Endometrial microvascular endothelial cells (primary cell): ENCODE measurements around the gene SLC12A5. TPM values are rescaled to one million over a fixed set of nuclear protein-coding genes. Genes with fewer than 3 reads are reported as not detected.

Experiments
- in situ Hi-C: cut with HindIII; loops from 2 replicates; pipeline ENCODE4 v1.10.0; 2017; ENCODE audit warnings: low sequenced_read_pairs, low pct_unique_long_range_greater_than_20kb; ENCODE audit errors: inconsistent ontology term
- total RNA-seq: library from RNA; depleted of rRNA; stranded (reverse); fragments of >200 nt; gene quantifications from one replicate; pipeline ENCODE4 v1.2.3, GENCODE V29; 2015; ENCODE audit errors: inconsistent ontology term

Gene SLC12A5
- total RNA-seq, 1 donor from 2014 or later: not detected

DNA sequence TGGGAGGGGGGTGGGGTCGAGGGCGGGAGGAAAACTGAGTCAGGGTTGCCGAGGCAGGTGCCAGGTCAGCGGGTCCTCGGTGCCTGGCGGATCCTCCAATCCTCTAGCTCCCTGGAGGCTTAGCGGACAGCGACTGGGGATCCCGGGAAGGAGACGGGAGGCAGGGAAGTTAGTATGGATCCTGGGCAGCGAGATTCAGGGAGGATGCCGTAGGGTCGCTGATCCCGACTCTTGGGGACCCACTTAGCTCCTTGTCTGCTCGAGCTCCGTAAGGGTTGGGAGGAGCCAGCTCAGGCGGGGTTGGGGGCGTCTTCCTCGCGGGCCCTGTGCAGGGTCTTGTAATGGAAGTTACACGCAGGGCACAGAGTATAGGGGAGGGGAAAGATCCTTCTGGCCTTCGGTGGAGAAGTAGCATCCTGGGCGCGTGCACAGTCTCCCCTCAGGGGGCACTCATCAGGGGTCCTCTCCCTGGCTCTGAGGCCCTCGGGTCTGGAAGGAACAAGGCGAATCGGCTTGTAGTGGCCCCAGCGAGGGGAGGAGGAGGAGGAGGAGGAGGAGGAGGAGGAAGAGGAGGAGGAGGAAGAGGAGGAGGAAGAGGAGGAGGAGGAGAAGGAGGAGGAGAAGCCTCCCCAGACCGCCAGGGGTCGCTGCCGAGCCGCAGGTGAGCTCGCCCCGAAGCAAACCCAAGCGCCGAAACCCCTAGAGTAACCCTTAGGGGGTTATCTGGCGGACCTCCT is 6.4 kb upstream of the SLC12A5 start:
- in situ Hi-C loops: no loop called here

DNA sequence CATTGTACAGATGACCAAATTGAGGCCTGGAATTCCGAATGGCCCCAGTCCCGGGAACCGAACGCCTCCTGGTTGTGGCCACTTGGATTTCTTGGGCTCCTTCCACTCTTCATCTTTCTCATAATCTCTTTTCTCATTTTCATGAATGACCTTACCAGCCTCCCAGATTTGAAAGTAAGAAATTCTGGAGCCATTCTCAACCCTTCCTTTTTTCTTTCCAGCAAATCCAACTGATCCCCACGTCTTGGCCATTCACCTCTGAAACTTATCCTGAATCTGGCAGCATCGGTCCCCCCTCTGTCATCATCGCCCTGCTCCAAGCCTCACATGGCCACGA is 5.9 kb upstream of the SLC12A5 start:
- in situ Hi-C loops: no loop called here

DNA sequence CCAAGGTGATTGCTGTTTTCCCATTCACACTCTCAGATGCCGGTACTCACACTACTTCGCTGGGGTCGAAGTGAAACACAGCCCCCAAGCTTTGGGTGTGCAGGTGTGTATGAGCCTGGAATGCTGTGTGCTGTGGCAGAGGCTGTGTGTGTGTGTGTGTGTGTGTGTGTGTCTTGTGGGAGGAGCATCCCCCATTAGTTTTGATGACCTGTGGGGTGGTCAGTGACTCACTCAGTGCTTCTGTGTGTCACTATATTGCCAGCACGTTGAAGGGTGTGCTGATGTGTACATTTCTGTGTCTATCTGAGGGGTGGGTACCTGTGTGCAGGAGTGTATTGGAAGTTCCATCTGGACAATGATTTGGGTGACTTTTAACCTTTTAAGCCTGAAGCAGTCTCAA is 5.0 kb upstream of the SLC12A5 start:
- in situ Hi-C loops: no loop called here

DNA sequence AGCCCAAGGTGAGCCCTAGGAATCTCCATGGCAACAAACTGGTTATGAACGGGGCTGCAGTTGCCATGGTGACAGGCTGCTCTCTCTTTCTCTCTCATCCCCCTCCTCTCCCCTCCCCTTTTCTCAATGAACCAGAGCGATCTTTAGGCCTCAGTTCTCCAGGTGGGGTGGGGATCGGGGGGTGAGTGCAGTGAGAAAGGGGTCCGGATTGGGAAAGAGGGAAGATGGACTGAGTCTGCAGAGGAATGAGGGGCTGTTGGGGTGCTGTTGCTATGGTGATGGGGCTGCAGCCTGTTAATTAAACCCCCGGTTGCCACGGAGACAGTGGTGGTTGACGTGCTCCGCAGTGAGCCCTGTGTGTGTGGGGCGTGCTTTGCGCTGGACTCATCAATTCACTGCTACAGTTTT is 3.6 kb upstream of the SLC12A5 start:
- in situ Hi-C loops: no loop called here

DNA sequence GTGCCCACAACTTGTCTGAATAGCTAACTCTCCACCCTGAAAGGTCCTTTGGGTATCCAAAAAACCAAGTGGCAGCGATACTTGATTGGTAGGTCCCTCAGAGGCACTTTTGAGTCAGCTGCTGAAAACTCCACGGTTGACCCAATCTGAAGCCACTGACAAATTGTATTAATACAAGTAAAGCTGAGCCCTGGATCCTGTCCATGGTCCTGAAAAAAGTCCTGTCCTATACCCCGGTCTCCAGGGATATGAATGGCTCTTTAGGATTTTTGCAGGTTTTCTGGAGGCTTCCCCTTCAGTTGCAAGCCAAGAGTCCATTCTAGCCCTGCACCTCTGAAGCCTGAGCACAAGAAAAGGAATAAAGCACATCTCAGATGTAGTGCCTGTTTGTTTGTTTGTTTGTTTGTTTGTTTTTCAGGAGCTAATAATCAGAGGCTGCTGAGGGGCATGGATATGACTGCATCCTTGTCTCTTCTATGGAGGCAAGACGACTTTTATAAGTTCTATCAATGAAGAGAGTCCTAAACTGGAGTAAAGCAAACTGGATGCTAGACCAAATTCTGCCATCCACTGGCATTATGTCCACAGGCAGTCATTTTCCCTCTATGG is 1.7 kb upstream of the SLC12A5 start:
- in situ Hi-C loops: no loop called here

DNA sequence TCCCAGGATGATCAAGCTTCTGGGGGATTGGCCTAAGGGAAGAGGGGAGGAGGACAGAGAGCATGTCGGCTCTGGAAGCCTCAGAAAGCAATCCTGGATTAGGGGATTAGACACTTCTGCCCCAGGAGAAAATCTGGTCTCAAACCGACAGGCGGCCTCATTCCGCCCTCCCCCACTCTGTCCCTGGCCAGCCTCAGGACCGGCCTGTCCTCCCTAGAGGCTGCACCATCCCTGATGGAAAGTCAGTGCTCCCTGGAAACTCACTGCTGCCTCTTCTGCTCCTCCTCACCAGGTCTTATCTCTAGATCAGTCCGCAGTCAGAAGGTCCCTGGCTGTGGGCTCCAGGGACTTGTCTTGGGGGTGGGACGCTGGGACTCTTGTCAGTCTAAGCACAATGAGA is 905 bp upstream of the SLC12A5 start:
- in situ Hi-C loops: no loop called here

DNA sequence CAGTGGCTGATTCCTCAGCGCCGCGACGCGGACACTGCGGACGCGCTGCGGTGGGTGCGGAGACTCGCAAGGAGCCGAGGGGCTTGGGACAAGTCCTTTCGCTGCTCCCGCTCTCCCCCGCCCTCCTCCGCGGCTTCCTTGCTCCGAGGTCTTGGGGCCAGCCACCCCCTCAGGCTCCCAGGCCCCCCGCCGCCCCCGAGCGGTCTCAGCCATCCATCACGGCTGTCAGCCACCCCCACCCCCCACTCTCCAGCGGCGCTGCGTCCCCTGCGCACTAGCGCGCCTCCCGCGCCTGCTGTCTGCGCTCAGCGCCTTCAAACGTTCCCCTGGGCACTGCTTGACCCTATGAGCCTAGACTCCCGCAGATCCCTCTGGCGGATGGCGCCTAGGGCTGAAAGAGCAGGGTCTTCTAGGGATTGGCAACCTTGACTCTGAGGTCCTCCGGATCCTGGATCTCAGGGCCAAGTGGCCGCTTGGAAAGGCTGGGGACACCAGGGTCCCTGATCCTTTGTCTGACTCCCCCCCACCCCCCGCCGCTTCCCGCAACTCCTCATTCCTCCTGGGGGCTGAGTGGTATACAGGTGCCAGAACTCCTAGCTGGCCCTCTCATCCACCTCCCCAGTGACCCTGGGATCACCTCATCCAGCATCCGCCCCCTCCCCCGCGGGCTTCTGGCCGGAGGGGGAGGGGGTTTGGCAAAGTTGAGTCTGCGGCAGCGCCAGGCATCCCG is 1.4 kb downstream of the SLC12A5 start:
- in situ Hi-C loops: no loop called here

DNA sequence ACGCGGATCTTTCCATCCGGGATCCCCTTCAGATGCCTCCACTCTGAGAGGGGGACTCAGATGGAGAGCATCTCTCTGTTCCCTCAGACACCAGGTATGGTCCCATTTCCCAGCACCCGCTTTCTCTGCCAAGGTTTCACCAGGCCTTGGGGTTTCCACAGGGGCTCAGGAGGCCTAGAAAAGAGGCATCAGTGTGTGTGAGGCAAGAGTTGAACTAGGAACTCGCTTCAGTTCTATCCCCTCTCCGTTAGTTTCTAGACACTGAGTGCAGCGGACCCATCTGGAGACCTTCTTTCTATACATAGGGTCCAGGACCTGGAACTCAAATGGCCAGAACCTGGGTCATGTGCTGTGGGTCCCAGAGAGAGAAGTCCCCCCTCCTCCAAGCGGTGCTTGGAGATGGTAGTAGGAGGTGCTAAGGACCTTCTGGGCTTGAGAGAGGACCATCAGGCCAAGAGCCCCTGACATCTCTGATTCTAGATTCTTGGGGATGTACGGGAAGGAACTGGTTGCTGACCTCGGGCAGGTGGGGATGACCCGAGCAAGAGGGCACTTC is 2.1 kb downstream of the SLC12A5 start:
- in situ Hi-C loops: no loop called here

DNA sequence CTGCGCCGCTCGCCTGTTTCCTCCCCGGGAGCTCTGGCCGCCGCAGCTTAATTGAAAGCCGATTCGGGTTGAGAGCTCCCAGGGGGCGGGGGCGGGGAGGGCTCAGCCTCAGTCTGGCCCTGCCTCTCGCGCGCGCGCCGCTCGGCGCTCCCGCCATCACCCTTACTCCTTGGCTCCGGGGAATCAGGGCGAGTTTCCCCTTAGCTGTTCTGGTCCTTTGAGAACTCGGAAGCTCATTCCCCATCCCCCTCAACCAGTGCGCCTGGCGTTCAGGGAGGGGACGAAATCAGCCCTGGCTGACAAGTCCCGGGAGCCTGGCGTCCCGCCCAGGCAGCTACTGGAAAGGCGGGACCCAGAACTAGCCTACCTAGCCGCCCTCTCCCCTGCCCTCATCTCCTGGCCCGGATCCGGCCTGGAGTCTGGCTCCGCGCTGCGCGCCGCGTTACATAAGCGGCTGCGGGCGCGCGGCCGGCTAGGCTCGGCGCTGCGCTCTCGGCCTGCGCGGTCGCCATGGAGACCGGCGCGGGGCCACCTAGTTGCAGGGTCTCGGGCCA is 2.8 kb downstream of the SLC12A5 start:
- in situ Hi-C loops: no loop called here

DNA sequence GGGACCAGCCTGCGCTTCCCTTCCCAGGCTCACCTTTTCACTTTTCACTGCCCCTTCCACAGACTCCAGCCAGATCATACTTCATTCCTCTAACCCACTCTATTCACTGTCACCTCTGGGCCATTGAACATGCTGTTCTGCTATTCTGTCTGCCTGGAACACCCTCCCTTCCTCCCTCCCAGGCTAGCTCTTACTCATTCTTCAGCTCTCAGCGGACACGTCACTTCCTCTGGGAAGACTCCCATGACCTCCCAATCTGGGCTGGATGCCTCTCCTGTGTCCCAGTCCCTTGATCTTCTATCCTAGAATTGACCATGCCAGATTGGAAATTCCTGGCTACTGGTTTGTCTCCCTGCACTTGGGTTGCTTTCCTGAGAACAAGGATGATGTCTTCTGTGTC is 5.0 kb downstream of the SLC12A5 start:
- in situ Hi-C loops: no loop called here

DNA sequence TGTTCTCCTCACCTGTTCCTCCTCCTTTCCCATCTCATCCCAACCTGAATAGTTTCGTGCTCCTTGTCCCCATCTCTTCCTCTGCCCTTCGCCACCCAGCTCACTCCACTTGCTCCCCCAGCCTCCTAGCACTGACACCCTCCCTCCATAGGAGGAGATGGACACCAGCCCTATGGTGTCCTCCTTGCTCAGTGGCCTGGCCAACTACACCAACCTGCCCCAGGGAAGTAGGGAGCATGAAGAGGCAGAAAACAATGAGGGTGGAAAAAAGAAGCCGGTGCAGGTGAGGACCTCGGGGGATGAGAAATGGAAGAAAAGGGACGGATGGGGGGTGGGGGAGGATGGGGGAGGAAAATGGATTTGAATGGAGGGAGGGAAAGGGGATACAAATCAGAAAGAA is 6.2 kb downstream of the SLC12A5 start:
- in situ Hi-C loops: no loop called here

DNA sequence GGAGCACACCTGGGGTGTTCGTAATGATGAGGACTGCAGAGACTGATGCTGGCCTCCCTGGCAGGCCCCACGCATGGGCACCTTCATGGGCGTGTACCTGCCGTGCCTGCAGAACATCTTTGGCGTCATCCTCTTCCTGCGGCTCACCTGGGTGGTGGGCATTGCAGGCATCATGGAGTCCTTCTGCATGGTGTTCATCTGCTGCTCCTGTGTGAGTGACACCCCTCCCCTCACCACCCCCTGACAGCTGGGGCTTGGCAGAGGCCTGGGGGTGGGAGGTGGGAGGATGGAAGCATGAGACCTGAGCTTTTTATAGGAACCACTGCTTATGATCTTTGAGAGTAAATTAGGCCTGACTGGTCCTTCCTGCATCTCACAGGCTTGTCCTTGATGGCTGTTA is 6.7 kb downstream of the SLC12A5 start:
- in situ Hi-C loops: no loop called here

DNA sequence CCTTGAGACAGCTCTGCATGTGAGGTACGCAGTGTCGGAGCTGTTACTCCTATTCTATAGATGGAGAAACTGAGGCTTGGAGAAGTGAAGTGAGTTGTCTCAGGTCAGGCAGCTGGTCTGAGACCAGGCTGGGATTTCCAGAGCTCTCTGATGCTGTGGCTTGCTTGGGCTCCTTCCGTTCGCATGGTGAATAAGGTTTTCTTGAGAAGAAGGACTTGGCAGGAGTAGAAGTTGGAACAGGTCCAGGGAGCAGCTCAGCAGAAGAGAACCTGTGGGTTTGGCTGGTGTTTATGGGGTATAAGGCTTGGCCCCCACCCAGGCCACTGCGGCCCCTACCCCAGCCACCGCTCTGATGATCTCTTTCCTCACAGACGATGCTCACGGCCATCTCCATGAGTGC is 7.4 kb downstream of the SLC12A5 start:
- in situ Hi-C loops: no loop called here

DNA sequence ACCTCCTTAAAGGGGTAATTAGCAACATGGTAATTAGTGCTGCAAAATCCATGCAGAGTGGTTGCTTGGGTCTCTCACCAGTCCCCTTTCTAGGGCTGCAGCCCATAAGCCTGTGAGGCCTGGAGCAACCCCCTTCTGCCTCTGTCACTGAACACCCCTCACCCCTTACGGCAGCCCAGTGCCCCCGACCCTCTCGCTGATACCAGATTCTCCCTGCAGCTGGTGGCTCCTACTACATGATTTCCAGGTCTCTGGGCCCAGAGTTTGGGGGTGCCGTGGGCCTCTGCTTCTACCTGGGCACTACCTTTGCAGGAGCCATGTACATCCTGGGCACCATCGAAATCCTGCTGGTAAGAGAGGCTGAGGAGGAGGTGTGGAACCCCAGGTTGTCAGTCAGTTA is 8.0 kb downstream of the SLC12A5 start:
- in situ Hi-C loops: no loop called here

DNA sequence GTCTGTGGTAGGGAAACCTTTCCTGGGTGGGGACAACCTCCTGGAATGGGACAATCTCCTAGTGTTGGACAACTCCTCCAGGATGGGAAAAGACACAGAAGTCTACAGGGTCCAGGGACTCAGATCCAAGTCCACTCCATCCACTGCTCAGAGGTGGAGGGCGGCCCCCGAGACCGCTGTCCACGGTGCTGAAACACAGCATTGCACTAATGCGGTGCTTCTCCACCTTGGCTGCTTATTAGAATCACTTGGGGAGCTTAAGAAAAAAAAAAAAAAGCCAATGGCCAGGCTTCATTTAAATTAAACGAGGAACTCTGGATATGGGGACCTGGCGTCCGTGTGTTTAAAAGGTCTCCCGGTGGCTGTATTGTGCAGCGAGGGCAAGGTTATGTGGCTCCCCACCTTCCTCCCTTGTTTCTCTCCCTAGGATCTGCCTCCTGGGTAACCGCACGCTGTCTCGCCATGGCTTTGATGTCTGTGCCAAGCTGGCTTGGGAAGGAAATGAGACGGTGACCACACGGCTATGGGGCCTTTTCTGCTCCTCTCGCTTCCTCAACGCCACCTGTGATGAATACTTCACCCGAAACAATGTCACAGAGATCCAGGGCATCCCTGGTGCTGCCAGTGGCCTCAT is 12.0 kb downstream of the SLC12A5 start:
- in situ Hi-C loops: no loop called here

DNA sequence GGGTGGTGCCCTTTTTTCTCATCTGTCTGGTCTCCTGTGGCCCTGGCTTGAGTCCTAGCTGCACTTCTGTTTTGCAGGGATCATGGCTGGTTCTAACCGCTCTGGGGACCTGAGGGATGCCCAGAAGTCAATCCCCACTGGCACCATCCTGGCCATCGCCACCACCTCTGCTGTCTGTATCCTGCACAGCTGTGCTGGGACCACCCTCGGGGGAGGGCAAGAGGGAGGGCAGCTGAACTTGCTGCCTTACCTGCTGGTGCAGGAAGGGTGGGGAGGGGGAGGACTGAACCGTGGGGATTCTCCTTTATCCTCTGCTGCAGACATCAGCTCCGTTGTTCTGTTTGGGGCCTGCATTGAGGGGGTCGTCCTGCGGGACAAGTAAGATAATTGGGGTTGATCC is 14.5 kb downstream of the SLC12A5 start:
- in situ Hi-C loops: no loop called here

DNA sequence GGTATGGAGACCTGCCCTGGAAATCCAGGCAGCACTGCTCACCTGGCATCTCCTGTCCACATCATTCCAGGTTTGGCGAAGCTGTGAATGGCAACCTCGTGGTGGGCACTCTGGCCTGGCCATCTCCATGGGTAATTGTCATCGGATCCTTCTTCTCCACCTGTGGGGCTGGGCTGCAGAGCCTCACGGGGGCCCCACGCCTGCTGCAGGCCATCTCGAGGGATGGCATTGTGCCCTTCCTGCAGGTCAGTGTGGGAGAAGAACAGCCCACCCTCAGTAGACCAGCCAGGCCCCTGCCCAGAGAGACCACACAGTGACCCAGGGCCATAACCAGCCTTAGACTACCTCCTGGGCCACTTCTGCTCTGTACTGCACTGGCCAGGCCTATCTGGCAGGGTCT is 15.9 kb downstream of the SLC12A5 start:
- in situ Hi-C loops: no loop called here

DNA sequence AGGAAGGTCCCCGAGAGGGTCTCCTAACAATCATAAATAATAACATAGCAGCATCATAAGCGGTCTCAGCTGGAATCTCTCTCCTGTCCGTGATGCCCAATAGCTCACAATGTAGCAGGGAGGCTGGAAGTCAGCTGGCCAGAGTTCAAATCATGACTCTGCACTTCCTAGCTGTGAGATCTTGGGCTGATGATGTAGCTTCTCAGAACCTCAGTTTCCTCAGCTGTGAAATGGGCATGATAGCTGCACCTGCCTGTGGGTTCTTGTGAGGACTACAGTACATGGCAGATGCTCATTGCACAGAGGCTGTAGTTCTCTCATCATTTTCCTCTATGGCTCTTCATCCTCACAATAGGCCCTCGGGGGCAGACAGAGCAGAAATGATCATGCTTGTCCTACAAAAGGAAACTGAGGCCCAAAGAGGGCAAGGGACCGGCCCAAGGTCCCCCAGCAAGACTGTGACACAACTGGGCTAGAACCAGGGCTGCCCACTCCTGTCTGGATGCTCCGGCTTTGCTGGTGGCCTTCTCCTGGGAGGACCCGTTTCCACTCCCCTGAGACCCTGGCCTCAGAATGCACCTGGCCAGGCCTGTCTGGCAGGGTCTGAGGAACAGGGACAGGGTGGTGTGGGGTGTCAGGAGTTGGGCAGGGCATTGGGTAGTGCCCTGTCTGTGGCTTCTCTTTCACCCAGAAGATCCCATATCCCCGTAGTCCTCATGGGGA is 17.7 kb downstream of the SLC12A5 start:
- in situ Hi-C loops: no loop called here

DNA sequence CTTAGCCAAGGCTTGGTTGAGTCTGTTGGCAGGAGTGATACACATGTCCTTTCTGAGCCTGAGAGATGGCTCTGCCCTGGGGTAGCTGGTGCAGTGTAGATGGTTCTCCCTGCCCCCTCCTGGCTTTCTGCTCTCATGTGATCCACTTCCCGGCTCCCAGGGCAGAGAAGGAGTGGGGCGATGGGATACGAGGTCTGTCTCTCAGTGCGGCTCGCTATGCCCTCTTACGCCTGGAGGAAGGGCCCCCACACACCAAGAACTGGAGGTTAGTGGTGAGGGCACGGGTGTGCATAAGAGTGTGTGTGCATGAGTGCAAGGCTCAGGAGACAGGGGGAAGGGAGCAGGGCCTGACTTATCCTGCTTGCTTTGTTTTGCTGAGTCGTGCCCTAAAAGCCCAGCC is 18.8 kb downstream of the SLC12A5 start:
- in situ Hi-C loops: no loop called here
